ENCODE results near the gene HMGCR.

DNA sequence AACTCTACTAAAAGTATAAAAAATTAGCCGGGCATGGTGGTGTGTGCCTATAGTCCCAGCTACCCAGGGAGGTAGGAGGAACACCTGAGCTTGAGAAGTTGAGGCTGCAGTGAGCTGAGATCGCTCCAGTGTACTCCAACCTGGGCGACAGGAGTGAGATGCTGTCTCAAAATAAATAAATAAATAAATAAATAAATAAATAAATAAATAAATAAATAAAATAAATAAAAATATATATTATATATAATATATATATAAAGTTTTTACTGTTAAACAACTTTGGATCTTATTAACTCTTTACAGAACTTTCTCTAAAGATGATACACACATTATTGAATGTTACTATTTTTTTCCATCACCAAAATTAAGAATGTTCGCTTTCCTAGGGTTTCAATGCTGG is 38.4 kb downstream of the HMGCR start:
- no peak for TF ChIP-seq MAFK (IDR thresholded peaks at IDR 0.05; ENCODE audit: partially characterized antibody)
- TF ChIP-seq, protein P1, sequence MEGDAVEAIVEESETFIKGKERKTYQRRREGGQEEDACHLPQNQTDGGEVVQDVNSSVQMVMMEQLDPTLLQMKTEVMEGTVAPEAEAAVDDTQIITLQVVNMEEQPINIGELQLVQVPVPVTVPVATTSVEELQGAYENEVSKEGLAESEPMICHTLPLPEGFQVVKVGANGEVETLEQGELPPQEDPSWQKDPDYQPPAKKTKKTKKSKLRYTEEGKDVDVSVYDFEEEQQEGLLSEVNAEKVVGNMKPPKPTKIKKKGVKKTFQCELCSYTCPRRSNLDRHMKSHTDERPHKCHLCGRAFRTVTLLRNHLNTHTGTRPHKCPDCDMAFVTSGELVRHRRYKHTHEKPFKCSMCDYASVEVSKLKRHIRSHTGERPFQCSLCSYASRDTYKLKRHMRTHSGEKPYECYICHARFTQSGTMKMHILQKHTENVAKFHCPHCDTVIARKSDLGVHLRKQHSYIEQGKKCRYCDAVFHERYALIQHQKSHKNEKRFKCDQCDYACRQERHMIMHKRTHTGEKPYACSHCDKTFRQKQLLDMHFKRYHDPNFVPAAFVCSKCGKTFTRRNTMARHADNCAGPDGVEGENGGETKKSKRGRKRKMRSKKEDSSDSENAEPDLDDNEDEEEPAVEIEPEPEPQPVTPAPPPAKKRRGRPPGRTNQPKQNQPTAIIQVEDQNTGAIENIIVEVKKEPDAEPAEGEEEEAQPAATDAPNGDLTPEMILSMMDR (IDR thresholded peaks at IDR 0.05) = no peak

Measured in A549 (cell line).